ENCODE measurements around the gene MEF2C.

- TF ChIP-seq CTCF (conservative IDR thresholded peaks at IDR 0.05; ENCODE audit: low read depth in 2 of 2): no peak
- no peak for TF ChIP-seq POLR2AphosphoS5 (IDR thresholded peaks at IDR 0.05; ENCODE audit: low read depth)
- TF ChIP-seq EZH2phosphoT487 (IDR thresholded peaks at IDR 0.05; ENCODE audit: unreplicated experiment): no peak
- TF ChIP-seq JUNB (IDR thresholded peaks at IDR 0.05; ENCODE audit: unreplicated experiment): no peak
- no peak for TF ChIP-seq EZH2 (IDR thresholded peaks at IDR 0.05; ENCODE audit: low read depth, unreplicated experiment)
- TF ChIP-seq REST (IDR thresholded peaks at IDR 0.05; ENCODE audit: unreplicated experiment): no peak
- no peak for TF ChIP-seq ETS1 (IDR thresholded peaks at IDR 0.05)
- TF ChIP-seq CREB1 (CRISPR knock-in tag; IDR thresholded peaks at IDR 0.05; ENCODE audit: low read depth): no peak
- TF ChIP-seq ZNF114 (CRISPR knock-in tag; IDR thresholded peaks at IDR 0.05): no peak
- no peak for TF ChIP-seq NANOG (IDR thresholded peaks at IDR 0.05; ENCODE audit: borderline replicate concordance)
- no peak for TF ChIP-seq ZNF331 (CRISPR knock-in tag; IDR thresholded peaks at IDR 0.05; ENCODE audit: low read depth)
- TF ChIP-seq STAT1 (IDR thresholded peaks at IDR 0.05; ENCODE audit: unreplicated experiment): no peak
- TF ChIP-seq ZNF462 (CRISPR knock-in tag; IDR thresholded peaks at IDR 0.05): no peak
Observed at GRCh38 chr5:88925692-88926490, 42.9 kb upstream of the MEF2C start.
